HL-60 (cell line): ENCODE results near the gene IMMP2L.

ENCODE experiments used
- DNase-seq, 2 experiments: peaks; one replicate each; pipeline ENCODE4 v3.0.0-alpha.2; 2010 to 2020; ENCODE audit warnings: low read depth in 1 of 2, low spot score in 1 of 2
- H3K27ac ChIP-seq: fragments of 250-450 bp; sonication (Bioruptor Pico); replicated peaks from 2 replicates; pipeline ENCODE4 v1.5.1; 2020; ENCODE audit warnings: mild to moderate bottlenecking, moderate library complexity
- H3K27me3 ChIP-seq: fragments of 250-450 bp; sonication (Bioruptor Pico); 2 replicates; pipeline ENCODE4 v1.5.1; 2021; ENCODE audit warnings: mild to moderate bottlenecking, moderate library complexity; ENCODE audit not compliant: insufficient read depth, poor library complexity, severe bottlenecking
- H3K4me3 ChIP-seq: replicated peaks from 2 replicates; pipeline ENCODE4 v1.5.1; 2011; ENCODE audit warnings: mild to moderate bottlenecking, control low read depth, low read length; ENCODE audit not compliant: insufficient read depth
- GABPA ChIP-seq: IDR thresholded peaks from 2 replicates; pipeline ENCODE4 v1.6.1; 2012; ENCODE audit warnings: low read depth
- POLR2AphosphoS5 ChIP-seq: IDR thresholded peaks from 2 replicates; pipeline ENCODE4 v1.6.1; 2012; ENCODE audit warnings: low read depth
- REST ChIP-seq: IDR thresholded peaks from 2 replicates; pipeline ENCODE4 v1.6.1; 2012; ENCODE audit warnings: low read depth; ENCODE audit not compliant: insufficient replicate concordance
- SPI1 ChIP-seq: IDR thresholded peaks from 2 replicates; pipeline ENCODE4 v1.6.1; 2012; ENCODE audit warnings: low read depth, mild to moderate bottlenecking, borderline replicate concordance
- TF ChIP-seq, protein P1 (sequence below): IDR thresholded peaks from one replicate; pipeline ENCODE4 v1.5.1; 2011; ENCODE audit warnings: low read length, control low read depth, inconsistent platforms; ENCODE audit not compliant: insufficient read depth

IMMP2L gene

GRCh38 chr7:110871856-110872255 lies 690.4 kb downstream of the IMMP2L start:
- Histone ChIP-seq H3K27me3 (no peaks in the 10 kb centered on the region), H3K4me3 (no peak overlapping the region), H3K27ac (no peak overlapping the region)
- no peak for DNase-seq
- TF ChIP-seq POLR2AphosphoS5 (no peak), REST (no peak)
- TF ChIP-seq, protein P1, sequence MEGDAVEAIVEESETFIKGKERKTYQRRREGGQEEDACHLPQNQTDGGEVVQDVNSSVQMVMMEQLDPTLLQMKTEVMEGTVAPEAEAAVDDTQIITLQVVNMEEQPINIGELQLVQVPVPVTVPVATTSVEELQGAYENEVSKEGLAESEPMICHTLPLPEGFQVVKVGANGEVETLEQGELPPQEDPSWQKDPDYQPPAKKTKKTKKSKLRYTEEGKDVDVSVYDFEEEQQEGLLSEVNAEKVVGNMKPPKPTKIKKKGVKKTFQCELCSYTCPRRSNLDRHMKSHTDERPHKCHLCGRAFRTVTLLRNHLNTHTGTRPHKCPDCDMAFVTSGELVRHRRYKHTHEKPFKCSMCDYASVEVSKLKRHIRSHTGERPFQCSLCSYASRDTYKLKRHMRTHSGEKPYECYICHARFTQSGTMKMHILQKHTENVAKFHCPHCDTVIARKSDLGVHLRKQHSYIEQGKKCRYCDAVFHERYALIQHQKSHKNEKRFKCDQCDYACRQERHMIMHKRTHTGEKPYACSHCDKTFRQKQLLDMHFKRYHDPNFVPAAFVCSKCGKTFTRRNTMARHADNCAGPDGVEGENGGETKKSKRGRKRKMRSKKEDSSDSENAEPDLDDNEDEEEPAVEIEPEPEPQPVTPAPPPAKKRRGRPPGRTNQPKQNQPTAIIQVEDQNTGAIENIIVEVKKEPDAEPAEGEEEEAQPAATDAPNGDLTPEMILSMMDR = no peak

GRCh38 chr7:110870926-110871325 lies 691.4 kb downstream of the IMMP2L start:
- Histone ChIP-seq H3K27me3 (no peaks in the 10 kb centered on the region), H3K27ac (no peak overlapping the region), H3K4me3 (no peak overlapping the region)
- TF ChIP-seq REST (no peak), SPI1 (no peak), POLR2AphosphoS5 (no peak), GABPA (no peak)
- TF ChIP-seq, protein P1 = no peak
- no peak for DNase-seq

- Histone ChIP-seq H3K27ac (no peak overlapping the region), H3K27me3 (no peaks in the 10 kb centered on the region), H3K4me3 (no peak overlapping the region)
- no peak for DNase-seq
- TF ChIP-seq REST = no peak
- TF ChIP-seq, protein P1 = no peak
- no peak for TF ChIP-seq POLR2AphosphoS5
- no peak for TF ChIP-seq GABPA
- TF ChIP-seq SPI1 = no peak
These were observed 693.8 kb downstream of the IMMP2L start for GRCh38 chr7:110868458-110868857.
